IMR-90 (cell line): ENCODE measurements around the gene NCDN. TPM values are rescaled to one million over a fixed set of nuclear protein-coding genes. Genes with fewer than 3 reads are reported as not detected.

Source experiments
- polyA plus RNA-seq, 3 experiments: library from polyadenylated mRNA; depleted of rRNA; stranded (reverse); fragments of >200 nt; gene quantifications; 2 replicates each; pipeline ENCODE4 v1.2.3, GENCODE V29; 2012; ENCODE audit warnings: low replicate concordance in 1 of 3
- total RNA-seq: library from RNA; depleted of rRNA; stranded (reverse); fragments of >200 nt; gene quantifications from 2 replicates; pipeline ENCODE4 v1.2.3, GENCODE V29; 2012; rRNA removed

NCDN gene
- total and polyA plus RNA-seq, 2 of the 4 experiments (the other 2 are of a cell fraction), result 10.0 to 38.8 TPM

Other genes starting within 250 kb of the NCDN start
- 38.0 and 49.8 TPM in 2 replicates for gene KIAA0319L, start 396 bp upstream of the NCDN start, total RNA-seq
- gene KIAA0319L, start 396 bp upstream of the NCDN start, polyA plus RNA-seq (2012; rRNA removed), result 33.9 and 38.0 TPM in 2 replicates
- under 0.01 TPM in 2 replicates for gene TFAP2E, start 15.5 kb downstream of the NCDN start, total RNA-seq
- gene TFAP2E, start 15.5 kb downstream of the NCDN start, polyA plus RNA-seq (2012; rRNA removed), result 0.09 and 0.19 TPM in 2 replicates
- 23.8 and 28.1 TPM in 2 replicates for gene PSMB2, start 83.7 kb downstream of the NCDN start, total RNA-seq
- gene PSMB2, start 83.7 kb downstream of the NCDN start, polyA plus RNA-seq (2012; rRNA removed), result 85.2 and 86.2 TPM in 2 replicates
- 16.7 and 20.0 TPM in 2 replicates for gene C1orf216, start 161.1 kb downstream of the NCDN start, total RNA-seq
- gene C1orf216, start 161.1 kb downstream of the NCDN start, polyA plus RNA-seq (2012; rRNA removed), result 10.1 and 13.4 TPM in 2 replicates
- 14.3 and 14.4 TPM in 2 replicates for gene CLSPN, start 212.2 kb downstream of the NCDN start, total RNA-seq
- gene CLSPN, start 212.2 kb downstream of the NCDN start, polyA plus RNA-seq (2012; rRNA removed), result 4.9 and 6.2 TPM in 2 replicates